Measurements from ENCODE around the gene CENPV.
A peak's percentile ranks its signal among the peaks of the same experiment; 100 is the strongest.

The CENPV gene

DNA sequence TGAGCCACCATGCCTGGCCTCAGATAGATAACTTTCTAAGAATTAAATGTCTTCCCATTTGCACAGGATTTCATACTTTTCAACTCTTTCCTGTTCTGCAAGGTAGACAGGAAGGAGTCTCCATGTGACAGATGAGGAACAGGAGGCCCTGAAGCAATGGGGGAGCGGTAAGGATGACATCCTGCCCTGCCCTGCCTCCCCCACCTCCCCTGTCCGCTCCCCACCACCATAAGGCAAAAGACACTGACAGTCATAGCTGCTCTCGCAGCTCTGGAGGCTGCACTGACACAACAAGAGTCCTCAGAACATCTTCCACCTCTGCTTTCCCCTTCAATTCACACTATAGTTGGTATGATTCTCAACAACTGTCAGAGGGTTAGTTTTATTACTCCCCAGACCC is 9.7 kb downstream of the CENPV start:
- no peak overlapping the region for H3K4me3 ChIP-seq (ENCODE audit: low read depth, low read length)
- TF ChIP-seq, protein P1, sequence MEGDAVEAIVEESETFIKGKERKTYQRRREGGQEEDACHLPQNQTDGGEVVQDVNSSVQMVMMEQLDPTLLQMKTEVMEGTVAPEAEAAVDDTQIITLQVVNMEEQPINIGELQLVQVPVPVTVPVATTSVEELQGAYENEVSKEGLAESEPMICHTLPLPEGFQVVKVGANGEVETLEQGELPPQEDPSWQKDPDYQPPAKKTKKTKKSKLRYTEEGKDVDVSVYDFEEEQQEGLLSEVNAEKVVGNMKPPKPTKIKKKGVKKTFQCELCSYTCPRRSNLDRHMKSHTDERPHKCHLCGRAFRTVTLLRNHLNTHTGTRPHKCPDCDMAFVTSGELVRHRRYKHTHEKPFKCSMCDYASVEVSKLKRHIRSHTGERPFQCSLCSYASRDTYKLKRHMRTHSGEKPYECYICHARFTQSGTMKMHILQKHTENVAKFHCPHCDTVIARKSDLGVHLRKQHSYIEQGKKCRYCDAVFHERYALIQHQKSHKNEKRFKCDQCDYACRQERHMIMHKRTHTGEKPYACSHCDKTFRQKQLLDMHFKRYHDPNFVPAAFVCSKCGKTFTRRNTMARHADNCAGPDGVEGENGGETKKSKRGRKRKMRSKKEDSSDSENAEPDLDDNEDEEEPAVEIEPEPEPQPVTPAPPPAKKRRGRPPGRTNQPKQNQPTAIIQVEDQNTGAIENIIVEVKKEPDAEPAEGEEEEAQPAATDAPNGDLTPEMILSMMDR (IDR thresholded peaks at IDR 0.05; ENCODE audit: low read depth, low read length): no peak

DNA sequence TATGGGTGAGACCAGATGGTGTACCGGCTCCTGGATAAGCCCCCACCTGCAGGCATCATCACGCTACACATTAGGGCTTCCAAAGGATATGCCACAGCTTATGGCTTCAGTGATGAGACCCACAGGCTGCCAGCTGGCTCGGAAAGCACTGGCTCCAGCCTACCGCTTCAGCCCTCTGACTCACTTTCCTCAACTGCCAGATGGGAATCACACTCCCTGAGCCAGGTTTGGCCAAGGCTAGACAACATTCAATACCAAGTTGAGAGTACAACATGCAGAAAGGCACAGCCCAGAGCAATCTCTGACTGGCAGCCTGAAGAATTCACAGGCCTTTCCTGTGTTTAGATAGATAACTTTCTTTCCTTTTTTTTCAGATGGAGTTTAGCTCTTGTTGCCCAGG is 10.3 kb downstream of the CENPV start:
- H3K4me3 ChIP-seq (ENCODE audit: low read depth, low read length): no peak overlapping the region
- TF ChIP-seq, protein P1 (IDR thresholded peaks at IDR 0.05; ENCODE audit: low read depth, low read length): no peak

DNA sequence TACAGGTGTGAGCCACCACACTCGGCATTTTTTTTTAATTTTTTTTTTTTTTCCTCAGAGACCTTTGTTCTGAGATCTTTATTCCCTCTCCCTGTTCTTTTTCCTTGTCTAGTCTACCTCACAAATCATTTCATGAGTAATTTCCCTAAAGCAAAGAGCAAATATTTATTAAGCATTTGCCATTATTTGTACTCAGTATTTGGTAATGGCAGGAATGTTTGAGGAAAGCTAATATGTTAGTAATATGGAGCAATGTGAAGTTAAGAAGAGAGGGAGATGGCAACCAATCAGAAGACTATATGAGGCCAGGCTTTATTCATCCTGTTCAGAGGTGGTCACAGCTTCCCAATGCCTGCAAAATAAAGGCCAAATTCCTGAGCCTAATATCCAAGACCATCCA is 13.3 kb downstream of the CENPV start:
- H3K4me3 ChIP-seq (ENCODE audit: low read depth, low read length): no peak overlapping the region
- TF ChIP-seq, protein P1 (IDR thresholded peaks at IDR 0.05; ENCODE audit: low read depth, low read length): no peak

DNA sequence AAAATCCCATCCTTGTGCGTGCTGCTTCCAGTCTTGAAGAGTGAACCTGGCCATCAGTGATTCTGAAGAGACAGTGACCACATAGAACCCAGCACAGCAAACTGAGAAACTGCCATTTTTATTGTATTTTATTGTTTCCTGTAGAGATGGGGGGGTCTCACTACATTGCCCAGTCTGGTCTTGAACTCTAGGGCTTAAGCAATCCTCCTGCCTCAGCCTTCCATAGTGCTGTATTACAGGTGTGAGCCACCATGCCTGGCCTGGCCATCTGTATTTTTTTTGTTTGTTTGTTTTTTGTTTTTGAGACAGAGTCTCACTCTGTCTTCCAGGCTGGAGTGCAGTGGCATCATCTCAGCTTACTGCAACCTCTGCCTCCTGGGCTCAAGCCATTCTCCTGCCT is 13.9 kb downstream of the CENPV start:
- TF ChIP-seq, protein P1 (IDR thresholded peaks at IDR 0.05; ENCODE audit: low read depth, low read length): no peak
- no peak overlapping the region for H3K4me3 ChIP-seq (ENCODE audit: low read depth, low read length)

DNA sequence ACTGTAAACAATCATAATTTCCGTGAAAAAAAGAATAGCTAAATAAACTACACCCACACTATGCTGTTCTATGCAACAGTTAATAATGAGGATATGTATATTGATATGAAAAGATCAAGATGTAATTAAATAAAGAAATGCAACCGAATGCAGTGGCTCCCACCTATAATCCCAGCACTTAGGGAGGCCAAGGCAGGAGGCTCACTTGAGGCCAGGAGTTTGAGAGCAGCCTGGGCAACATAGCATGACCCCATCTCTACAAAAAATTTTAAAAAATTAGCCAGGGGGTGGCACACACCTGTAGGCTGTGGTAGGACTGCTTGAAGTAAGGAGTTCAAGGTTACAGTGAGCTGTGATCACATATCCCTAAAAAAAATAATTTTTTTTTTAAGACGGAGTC is 14.9 kb downstream of the CENPV start:
- H3K4me3 ChIP-seq (ENCODE audit: low read depth, low read length): no peak overlapping the region
- TF ChIP-seq, protein P1 (IDR thresholded peaks at IDR 0.05; ENCODE audit: low read depth, low read length): no peak

DNA sequence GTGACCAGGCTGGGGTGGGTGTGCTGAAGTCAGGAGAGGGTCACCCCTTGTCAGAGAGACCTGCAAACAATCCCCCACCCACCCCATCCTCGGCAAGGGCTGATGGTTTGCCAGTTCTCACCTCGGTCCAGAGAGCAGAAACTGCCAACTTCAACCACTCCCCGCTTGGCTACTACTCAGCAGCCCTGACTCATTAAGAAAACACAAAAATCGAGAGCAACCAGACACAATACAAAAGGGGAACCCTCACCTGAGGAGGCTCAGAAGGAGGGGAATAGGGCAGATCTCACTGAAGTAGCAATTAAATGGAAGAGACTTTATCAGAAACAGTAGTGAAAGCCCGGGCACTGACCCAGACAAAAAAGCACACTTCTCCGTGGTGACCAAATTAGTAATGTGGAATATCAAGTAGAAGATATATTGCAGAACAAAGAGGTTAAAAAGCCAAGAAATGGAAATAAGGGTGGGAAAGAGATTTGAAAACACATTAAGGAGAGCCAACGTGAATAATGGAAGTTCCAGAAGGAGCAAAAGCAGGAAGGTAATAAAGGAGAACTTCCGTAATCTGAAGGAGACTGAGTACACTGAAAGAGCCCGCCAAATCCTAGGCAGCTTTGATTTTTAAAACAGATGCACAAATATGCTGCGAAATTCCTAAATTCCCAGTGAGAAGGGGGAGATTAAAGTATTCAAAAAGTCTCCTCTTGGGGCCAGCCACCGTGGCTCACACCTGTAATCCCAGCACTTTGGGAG is 23.6 kb downstream of the CENPV start:
- TF ChIP-seq, protein P1 (IDR thresholded peaks at IDR 0.05; ENCODE audit: low read depth, low read length): no peak
- no peak overlapping the region for H3K4me3 ChIP-seq (ENCODE audit: low read depth, low read length)

DNA sequence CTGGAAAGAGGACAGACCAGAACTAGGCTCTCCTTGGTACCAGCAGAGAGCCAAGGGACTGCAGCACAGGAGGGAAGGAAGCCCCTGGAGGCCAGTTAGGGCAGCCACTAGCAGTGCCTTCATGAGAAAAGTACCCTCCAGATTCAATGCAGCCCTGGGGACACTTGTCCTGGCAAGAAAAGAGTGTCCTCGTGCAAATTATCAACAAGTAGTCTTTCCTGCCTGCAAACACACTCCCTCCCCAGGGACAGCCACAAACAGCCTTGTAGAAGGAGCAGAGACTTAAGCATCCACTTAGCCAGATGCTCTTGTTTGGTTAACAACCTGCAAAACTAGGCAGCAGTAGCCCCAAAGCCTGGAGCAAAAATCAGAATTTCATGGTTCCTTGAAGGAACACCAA is 24.3 kb downstream of the CENPV start:
- TF ChIP-seq, protein P1 (IDR thresholded peaks at IDR 0.05; ENCODE audit: low read depth, low read length): peak; percentile 36

More for the DNA sequence above, 24.3 kb downstream of the CENPV start:
- H3K4me3 ChIP-seq (ENCODE audit: low read depth, low read length): no peak overlapping the region
